DMS153 treated with DMSO at 0.1 percent for 48 hours (cell line): ENCODE measurements around the gene AQP1.

ENCODE experiments used
- DNase-seq: peaks from one replicate; lab custom pipeline; 2025; ENCODE audit not compliant: unreplicated experiment; lab: John Stamatoyannopoulos, UW

AQP1 gene

DNA sequence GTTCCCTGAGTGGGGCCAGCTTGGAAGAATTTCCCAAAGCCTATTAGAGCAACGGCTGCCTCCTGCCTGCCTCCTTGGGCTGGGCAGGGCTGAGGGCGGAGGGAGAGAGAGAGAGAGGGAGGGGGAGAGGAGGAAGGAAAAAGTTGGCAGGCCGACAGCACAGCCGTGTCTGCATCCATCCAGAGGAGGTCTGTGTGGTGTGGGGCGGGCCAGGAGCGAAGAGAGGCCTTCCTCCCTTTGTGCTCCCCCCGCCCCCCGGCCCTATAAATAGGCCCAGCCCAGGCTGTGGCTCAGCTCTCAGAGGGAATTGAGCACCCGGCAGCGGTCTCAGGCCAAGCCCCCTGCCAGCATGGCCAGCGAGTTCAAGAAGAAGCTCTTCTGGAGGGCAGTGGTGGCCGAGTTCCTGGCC, at the start of gene AQP1:
AQP1 (plus strand) TSS at position 293 of the 409 bp plus-strand sequence; CDS start at position 350, 57 bp downstream.
- DNase-seq = no peak

DNA sequence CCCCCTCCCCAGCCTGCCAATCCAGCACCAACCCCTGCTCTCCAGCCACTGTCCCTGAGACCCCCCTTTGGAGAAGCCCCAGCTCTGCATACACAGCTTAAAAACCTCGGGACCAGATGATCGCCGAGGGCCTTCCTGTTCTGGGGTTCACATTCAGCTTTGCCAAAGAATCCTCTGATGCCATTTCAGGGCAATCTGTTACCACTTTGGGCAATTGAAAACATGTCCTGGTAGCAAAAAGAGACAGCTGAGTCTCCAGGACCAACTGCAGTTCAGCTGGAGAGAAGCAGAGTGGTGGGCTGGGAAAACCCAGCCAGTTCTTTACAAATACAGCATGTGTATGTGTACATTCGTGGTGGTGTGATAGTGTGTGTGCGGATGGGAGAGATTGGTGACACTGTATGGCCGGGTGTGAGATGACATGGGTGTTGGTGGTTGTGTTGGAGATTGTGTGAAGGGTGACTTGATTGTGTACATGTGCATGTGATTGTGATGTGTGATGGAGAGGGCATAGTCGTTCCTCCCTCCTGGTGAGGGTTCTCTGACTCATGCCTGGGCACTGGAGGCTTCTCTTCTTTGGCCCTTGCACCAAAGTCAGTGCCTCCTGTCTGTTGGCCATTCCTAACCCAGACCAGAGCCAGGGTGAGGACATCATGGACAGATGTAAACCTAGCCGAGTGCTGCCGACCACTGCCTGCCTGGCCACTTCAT, 48.5 kb upstream of the AQP1 start:
- no peak for DNase-seq

DNA sequence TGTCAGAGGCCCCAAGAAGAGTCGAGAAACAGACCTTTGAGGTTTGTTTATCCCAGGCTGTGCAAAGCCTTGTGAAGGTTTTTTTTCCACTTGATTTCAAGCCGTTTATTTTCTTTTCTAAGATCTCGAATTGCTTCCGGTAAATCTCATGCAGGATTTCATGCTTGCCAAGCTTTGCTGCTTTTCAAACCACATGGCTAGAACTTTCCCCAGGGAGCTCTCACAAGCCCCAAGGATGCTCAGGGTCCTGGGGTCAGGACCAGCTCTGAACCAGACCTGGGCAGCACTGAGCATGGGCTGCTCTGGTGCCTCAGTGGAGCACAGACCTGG, 48.0 kb upstream of the AQP1 start:
- no peak for DNase-seq

DNA sequence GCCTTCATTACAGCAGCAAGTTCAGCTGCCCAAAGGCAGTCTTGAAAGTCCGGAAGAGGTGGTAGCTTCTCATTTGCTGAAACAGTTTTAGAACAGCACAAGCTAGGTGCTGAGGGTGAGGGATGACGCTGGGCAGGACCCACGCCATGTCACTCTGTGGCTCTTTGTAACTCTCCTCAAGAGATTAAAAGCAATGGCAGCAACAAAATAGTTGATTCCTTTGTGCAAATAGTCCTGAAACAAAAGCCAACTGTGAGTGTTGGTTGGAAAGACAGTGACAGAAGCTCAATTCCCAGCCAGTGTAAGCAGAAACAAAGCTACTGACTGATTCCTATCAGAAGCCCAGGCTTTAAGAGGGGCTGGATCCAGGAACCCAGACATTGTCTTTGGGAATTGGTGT, 47.6 kb upstream of the AQP1 start:
- DNase-seq = no peak

DNA sequence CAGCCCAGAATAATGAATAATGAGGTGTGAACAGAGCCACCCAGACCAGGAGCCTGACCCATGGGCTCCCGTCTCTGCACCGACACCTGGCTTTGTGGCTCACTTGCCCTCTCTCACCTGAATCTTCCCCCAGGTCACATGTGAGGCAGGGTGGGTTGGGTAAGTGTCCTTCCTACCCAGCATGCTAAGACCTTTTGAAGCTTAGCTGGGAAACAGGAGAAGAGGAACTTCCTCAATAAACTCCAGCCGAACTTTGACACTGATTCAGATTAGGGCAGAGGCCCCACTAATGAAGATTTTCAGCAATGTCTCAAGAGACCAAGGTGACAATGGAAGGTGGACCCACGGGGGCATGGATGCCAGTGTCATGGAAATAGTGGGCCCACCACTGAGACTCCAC, 46.6 kb upstream of the AQP1 start:
- DNase-seq = no peak

DNA sequence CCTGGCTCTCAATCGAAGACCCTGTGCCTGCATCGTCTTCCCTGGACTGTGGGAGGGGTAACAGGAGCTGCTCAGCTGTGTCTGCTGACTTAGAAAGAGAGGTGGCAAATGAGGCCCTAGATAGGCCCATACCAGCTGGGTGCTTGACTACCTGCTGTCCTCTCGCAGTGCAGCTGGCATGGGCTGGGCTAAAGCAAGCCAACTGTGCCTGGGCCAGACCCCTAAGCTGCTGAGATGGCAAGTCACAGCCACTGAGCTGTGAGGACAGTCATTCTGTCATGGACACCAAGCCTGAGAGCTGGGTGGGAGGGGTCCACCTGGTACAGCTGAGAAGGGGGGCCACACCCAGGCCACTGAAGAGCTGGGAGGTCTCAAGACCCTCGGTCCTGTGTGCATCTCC, 45.8 kb upstream of the AQP1 start:
- DNase-seq = no peak

DNA sequence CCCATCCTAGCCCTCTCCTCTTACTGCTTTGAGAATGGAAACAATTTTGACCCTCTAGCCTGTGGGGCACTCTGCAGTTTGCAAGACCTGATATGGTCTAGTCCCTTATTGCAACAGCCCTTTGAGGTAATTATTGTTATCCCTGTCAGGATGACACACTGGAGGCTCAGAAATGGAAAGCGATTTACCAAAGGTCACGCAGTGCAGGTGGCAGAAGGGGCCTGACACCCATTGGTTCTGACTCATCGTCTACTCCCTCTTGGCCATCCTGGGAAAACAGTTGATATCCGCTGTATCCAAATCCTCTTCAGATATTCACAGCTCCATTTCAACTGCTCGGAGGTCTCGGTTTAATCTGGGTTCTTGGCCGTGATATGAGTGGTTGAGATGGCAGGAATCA, 44.7 kb upstream of the AQP1 start:
- DNase-seq = no peak

DNA sequence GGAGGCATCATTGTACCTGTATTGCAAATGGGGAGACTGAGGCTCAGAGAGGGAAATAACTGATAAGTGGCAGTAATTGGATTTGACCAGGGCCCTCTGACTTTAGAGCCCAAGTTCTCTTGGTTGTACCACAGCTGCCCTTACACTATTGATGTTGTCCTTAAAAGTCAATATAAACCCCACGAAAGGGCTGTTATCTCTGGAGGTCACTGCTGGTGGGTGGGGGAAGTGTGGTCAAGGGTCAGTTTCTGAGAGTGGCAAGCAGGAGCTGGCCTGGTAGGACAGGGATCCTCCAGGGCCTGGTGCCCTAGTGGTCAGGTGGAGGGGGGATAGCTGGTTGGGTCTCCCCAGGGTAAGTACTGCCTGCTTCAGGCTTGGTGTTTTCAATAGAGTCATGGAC, 44.2 kb upstream of the AQP1 start:
- no peak for DNase-seq

DNA sequence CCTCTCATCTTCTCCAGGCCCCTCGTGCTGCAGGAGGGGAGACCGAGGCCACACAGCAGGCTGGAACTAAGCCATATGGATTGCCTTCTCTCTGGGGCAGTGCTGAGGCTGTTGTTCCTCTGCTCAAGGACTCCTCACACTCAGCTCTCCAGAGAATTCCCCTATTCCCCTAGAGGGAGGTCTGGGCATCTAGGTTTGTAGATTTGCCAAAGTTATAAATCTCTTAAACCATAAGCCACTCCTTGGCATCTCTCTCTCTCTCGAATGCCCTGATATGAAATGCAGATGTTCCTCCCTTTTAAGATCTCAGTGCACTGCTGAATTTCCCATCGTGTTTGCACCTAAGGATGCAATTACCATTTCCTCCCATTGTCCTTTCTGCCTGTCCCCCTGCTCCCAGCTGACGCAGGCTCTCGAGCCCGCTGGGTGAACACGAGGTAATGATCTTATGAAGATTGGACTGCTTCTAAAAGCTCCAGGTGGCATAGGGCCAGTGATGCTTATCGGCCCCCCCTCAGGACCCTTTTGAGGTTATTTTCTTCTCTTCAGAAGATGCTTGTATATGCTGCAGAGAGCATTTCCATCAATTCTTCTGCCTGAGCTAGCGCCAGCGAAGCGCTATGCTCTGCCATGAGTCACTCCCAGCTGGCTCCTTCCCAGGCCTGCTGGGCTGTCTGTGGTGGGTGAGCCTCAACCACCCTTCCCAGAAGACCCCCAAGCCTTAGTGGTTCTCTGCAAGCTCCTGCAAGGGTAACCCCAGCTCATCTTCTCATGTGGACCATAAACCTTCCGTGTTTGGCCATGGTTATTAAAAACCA, 41.6 kb upstream of the AQP1 start:
- no peak for DNase-seq

DNA sequence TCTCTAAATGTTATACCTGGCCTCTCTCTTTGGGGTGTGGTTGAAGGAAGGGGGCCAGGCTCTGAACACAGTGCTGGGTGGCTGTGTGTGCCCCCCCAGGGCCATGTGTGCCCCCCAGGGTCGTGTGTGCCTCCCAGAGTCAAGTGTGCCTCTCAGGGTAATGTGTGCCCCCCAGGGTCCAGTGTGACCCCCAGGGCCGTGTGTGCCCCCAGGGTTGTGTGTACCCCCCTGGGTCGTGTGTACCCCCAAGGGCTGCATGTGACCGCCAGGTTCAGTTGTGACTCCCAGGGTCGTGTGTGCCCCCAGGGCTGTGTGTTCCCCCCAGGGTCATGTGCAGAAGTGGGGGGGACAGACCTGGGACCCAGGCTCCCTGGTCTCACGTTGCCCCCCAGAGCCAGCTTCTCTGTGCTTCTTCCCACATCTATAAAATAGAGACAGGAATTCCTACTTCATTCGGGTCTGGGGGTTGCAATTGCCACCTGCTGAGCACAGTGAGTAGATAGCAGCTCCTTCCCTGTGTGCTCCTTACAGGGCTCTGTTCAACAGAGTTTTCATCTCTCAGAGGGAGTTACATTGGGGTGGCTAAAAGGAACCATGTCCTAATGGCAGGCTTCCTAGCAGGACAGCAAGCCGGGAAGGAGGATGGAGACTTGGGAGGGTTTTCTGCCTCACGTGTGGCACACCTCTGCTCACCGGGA, 40.7 kb upstream of the AQP1 start:
- DNase-seq = no peak

DNA sequence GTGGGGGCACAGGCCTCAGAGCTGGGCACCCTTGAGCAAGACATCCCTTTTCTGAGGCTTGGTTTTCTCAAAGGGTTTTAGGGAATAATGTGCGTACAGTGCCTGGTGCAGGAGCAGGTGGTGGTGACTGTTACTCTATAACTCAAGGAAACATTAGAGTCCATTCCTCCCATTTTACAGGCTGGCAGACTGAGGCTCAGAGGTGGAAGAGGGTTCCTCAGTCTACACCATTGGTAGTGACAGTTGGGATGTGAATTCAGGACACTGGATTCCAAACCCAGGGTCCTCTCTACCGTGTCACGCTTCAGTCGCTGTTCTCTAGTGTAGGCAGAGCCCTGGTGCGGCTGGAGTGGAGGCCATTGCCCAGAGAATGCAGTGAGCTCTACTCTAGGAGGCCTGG, 40.0 kb upstream of the AQP1 start:
- no peak for DNase-seq

DNA sequence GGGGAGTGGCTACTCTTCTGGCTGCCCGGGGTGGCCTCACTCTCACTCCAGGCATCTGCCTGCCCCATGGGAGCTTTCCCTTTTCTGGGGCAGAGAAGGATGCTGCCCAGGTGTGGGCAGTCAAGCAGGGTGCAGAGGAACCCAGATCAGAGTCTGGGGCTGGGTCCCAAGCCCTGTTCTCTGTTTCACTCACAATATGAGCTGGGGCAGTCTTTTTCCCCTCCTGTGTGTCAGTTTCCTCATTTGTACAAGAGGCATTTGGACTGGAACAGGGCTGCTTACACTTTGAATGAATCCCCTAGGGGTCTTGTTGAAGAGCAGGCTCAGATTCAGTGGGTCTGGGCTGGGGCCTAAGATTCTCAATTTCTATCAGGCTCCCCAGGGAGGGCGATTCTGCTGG, 38.4 kb upstream of the AQP1 start:
- no peak for DNase-seq

DNA sequence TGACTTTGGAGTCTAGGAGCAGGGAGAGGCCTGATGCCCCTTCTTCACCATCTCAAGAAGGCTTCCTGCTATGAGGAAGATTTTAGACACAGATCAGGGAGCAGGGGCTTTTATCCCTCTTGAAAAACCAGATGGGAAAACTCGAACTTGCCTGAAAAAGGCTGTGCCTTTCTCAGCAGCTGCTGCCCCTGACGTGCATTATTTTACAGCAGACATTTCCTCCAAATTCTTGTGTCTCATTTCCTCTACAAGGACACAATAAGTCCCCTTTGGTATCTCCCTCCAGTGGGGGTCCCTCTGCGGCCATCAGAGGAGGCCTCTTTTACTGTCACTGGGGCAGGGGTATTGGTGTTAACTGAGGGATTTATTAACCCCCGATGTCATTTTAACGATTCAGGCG, 38.0 kb upstream of the AQP1 start:
- DNase-seq = no peak

DNA sequence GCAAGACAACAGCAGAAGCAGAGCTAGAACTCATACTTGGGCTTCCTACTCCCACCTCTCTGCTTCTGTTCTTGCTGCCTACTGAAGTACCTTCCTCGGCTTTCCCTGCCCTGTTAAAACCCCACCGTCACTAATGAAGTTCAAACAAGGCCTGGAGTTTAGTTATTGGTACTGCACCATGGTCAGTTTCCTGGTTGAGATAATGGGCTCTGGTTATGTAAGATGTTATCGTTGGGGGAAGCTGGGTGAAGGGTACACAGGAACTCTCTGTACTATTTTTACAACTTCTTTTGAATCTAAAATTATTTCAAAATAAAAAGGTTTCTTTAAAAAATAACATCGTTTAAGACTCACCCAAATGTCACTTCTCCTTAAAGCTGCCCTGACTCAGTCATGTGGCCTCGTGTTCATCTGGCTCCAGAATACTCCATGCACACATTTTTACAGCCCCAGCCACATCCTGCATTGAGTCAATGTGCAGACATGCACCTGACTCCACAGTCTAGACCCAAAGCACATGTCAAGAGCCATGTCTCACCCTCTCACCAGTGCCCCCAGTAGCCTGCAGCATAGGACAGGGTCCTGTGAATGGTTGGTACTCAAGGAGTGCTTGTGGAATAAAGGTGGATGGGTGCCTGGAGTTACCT, 36.9 kb upstream of the AQP1 start:
- DNase-seq = no peak

DNA sequence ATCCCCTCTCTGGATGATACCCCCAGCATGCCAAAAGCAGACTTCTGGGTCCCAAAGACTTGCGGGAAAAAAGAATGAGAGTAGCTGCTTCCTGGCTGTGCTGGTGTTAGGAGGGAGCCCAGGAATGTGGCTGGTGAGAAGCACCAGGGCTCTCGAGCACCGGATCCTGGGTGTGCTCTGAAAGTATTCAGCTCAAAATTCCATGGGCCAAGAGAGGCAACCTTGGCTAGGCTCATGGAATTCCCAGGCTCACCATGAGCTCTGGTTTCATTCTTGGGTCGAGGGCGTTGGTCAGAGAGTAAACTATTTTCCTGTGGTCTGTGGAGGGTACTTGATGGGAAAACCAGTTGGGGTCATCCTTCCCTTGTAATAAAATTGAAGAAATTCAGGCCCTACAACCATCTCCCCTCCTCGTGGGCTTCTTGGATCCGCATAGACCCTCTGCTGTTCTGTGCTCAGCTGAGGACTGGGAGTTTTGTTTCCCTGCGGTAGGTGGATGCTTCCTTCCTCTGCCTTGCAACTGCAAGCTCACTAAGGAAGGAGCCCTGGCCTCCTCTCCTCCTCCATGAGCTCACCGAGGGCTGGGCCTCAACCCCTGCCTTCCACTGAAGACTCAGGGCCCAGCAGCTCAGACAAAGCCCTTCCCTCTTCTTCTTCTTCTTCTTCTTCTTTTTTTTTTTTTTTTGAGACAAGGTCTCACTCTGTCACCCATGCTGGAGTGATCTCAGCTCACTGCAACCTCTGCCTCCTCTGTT, 34.5 kb upstream of the AQP1 start:
- no peak for DNase-seq

DNA sequence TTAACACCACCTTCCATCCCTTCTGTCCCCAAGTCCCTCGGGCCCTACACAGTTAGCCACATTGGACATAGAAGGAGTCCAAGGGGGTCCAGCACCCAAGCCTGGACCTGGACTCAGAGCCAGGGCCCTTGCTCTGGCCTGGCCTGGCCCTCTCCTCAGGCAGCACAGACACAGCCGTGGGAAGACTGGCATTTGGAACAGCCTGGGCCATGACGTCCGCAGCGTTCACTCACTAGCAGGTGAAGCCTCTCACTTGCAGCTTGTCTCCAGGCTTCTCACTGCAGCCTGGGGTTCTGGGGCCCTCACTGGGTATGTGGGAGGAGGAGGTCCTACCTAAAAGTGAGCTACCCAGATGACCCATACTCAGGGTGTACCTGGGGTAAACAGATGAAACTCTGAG, 33.7 kb upstream of the AQP1 start:
- no peak for DNase-seq

DNA sequence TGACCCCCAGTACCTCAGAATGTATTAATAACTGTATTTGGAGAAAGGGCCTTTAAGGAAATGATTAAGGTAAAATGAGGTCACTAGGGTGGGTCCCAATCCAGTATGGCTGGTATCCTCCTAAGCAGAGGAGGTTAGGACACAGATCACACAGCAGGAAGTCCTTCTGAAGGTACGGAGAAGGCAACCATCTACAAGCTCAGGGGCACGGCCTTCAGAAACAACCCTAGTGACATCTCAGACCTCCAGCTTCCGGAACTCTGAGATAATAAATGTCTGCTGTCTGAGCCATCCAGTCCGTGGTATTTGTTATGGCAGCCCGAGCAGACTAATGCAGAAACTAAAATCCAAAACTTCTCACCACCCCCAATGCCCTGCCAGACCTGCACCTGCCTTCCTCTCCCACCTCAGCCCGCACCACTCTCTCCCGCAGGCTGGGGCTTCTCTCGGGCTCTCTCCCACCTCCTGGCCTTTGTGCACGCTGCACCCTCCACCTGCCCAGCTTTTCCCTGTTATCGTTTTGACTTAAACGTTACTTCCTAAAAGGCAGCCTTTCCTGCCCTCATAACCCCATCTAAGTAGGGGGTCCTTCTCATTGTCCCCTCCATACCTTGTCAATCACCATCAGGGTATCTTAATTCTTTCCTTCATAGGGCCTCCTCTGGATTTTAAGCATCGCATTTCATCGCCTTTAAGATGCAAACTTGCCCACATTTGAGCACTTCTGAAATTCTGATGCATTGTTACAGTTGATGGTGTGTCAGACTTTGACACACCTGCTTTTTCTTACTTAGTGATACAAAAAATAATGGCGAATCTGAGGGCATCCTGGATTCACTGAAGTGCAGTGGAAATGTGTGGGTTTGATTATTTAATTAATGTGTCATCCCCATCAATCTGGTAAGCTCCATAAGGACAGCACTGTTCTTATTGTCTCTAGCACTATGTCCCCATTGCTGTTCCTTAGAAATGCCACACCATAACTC, 32.2 kb upstream of the AQP1 start:
- no peak for DNase-seq

DNA sequence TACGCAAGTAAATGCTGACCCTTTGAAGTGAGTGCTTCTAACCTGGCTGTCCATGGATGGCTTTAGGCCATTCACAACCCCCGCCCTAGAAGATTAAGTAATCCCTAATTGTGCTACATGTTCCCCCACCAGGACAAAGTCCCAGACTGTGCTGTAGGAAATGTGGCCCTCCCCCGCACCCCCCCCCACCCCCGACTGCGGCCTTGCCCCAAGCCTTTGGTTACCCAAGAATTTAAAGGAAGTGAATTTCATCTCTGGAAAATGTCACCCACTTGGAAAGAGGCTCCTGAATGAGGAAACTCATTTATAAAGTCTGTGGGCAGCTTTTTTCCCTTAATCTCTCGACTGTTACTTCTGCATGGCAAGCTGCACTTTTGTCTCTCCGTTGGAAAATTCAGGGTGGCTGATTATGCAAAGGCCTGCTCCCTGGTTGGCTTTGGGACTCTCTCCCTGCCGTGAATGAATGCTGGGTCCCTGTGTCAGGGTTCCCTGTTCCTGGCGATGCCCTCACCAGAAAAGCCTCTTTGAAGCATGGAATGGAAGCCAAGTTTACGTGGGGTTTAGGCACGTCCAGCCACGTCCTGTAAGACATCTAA, 31.4 kb upstream of the AQP1 start:
- DNase-seq = no peak

DNA sequence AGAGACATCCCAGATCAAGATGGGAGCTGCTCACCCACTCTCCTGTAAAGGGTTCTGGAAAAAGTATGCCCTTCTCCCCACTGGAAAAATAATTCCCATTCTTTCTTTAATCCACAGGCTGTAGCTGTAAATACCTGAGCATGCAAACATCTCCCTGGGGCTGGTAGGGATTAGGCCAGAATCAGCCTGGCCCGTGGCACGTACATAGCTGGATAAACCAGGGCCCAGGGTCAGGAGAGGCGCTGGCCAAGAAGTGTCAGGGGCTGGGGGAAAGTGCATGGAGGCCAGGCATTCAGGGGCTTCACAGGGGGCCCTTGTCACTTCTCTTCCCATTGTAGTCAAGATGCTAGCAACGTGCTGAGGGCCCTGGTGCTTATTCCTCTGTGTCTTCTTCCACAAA, 30.7 kb upstream of the AQP1 start:
- no peak for DNase-seq
